B cell (primary cell): ENCODE measurements around the gene NUP93. TPM values are rescaled to one million over a fixed set of nuclear protein-coding genes. Genes with fewer than 3 reads are reported as not detected.

Source experiments
- ATAC-seq: fragments of 200-7000 bp; cut with Tn5 transposase; one replicate; pipeline ENCODE4 v1.10.0; 2021; ENCODE audit warnings: low read depth, mild to moderate bottlenecking, moderate number of reproducible peaks, moderate library complexity
- CTCF ChIA-PET: fragments of 350-600 bp; sonication (Branson Sonifier 250); formaldehyde crosslinking; loops from one replicate; lab custom pipeline; 2021; ENCODE audit warnings: antibody characterized with exemption, inconsistent platforms; lab: Charles Lee
- POLR2A ChIA-PET: fragments of 350-600 bp; sonication (Branson Sonifier 250); formaldehyde crosslinking; loops from one replicate; lab custom pipeline; 2021; ENCODE audit warnings: antibody characterized with exemption; lab: Charles Lee
- DNase-seq: peaks from one replicate; pipeline ENCODE4 v3.0.0; 2013
- H2AFZ ChIP-seq: 2 replicates; pipeline ENCODE4 v1.6.1; 2012; ENCODE audit warnings: mild to moderate bottlenecking, low read depth, low read length; ENCODE audit not compliant: insufficient read depth, poor library complexity, severe bottlenecking
- H3K27ac ChIP-seq, 2 donors: 1 replicate in 1 of 2; 2 replicates in 1 of 2; pipeline ENCODE4 v1.5.1; 2012 to 2013; ENCODE audit warnings: low read length in 2 of 2, mild to moderate bottlenecking in 2 of 2, moderate library complexity in 1 of 2
- H3K27me3 ChIP-seq, 4 experiments: fragments of 200-600 bp in 1 of 4; sonication (generic) in 1 of 4; replicated peaks in 1 of 4; 1 replicate in 2 of 4; 2 replicates in 2 of 4; pipeline versions ENCODE4 v1.6.1 to v1.7.0; 2013 to 2016; ENCODE audit warnings: low read length in 3 of 4, mild to moderate bottlenecking in 2 of 4, mixed read lengths in 1 of 4, moderate library complexity in 1 of 4; ENCODE audit not compliant: insufficient read depth in 4 of 4, control insufficient read depth in 3 of 4; ENCODE audit errors: control extremely low read depth in 1 of 4
- H3K36me3 ChIP-seq, 2 experiments: replicated peaks in 1 of 2; 1 replicate in 1 of 2; 2 replicates in 1 of 2; pipeline versions ENCODE4 v1.6.1 to v1.7.1; 2013; ENCODE audit warnings: low read length in 1 of 2; ENCODE audit not compliant: insufficient read depth in 2 of 2, control insufficient read depth in 1 of 2; ENCODE audit errors: control extremely low read depth in 1 of 2, extremely low read depth in 1 of 2
- H3K4me1 ChIP-seq, 2 donors: fragments of 200-600 bp in 1 of 2; sonication (generic) in 1 of 2; 1 replicate in 1 of 2; 2 replicates in 1 of 2; pipeline versions ENCODE4 v1.5.1 to v1.6.1; 2013 to 2017; ENCODE audit warnings: low read length in 2 of 2; ENCODE audit not compliant: control insufficient read depth in 2 of 2, insufficient read depth in 2 of 2
- H3K4me2 ChIP-seq: replicated peaks from 2 replicates; pipeline ENCODE3; 2012; ENCODE audit warnings: mild to moderate bottlenecking, low read depth, low read length; ENCODE audit not compliant: poor library complexity, severe bottlenecking
- H3K4me3 ChIP-seq, 5 experiments: fragments of 200-600 bp in 1 of 5; sonication (generic) in 1 of 5; 1 replicate in 3 of 5; 2 replicates in 2 of 5; pipeline versions ENCODE4 v1.5.1 to v1.7.0; 2011 to 2016; ENCODE audit warnings: low read length in 4 of 5, mild to moderate bottlenecking in 4 of 5, low read depth in 2 of 5, control low read depth in 1 of 5, moderate library complexity in 1 of 5; ENCODE audit not compliant: insufficient read depth in 1 of 5; ENCODE audit errors: control extremely low read depth in 1 of 5, extremely low read depth in 1 of 5
- H3K79me2 ChIP-seq: fragments of 200-600 bp; sonication (generic); one replicate; pipeline ENCODE4 v1.6.0; 2016; ENCODE audit warnings: low read length; ENCODE audit not compliant: control insufficient read depth, insufficient read depth
- H3K9ac ChIP-seq: fragments of 200-600 bp; sonication (generic); 2 replicates; pipeline ENCODE4 v1.6.1; 2017; ENCODE audit warnings: mild to moderate bottlenecking, low read length, moderate library complexity
- H3K9me3 ChIP-seq, 3 donors: one replicate each; pipeline versions ENCODE4 v1.6.1 to v1.7.1; 2013; ENCODE audit warnings: low read length in 2 of 3; ENCODE audit not compliant: control insufficient read depth in 2 of 3, insufficient read depth in 1 of 3; ENCODE audit errors: control extremely low read depth in 1 of 3
- H4K20me1 ChIP-seq: 2 replicates; pipeline ENCODE4 v1.6.0; 2012; ENCODE audit warnings: mild to moderate bottlenecking, low read length; ENCODE audit not compliant: insufficient read depth, control insufficient read depth, poor library complexity, severe bottlenecking
- H3K27ac Mint-ChIP-seq: one replicate; pipeline ENCODE4 v1.8.0; 2021; ENCODE audit warnings: mixed read lengths
- H3K27me3 Mint-ChIP-seq: one replicate; pipeline ENCODE4 v1.8.0; 2021; ENCODE audit warnings: mixed read lengths
- H3K4me1 Mint-ChIP-seq: one replicate; pipeline ENCODE4 v1.8.0; 2021; ENCODE audit warnings: mixed read lengths
- H3K4me3 Mint-ChIP-seq: one replicate; pipeline ENCODE4 v1.8.0; 2021; ENCODE audit warnings: mixed read lengths
- H3K9me3 Mint-ChIP-seq: one replicate; pipeline ENCODE4 v1.8.0; 2022; ENCODE audit warnings: mixed read lengths; ENCODE audit not compliant: insufficient read depth
- CTCF ChIP-seq: fragments of 200-600 bp; IDR thresholded peaks from one replicate; pipeline ENCODE4 v1.8.0; 2022; ENCODE audit warnings: antibody characterized with exemption, mild to moderate bottlenecking
- EZH2 ChIP-seq: IDR thresholded peaks from 2 replicates; pipeline ENCODE4 v1.6.1; 2012; ENCODE audit warnings: borderline replicate concordance, low read depth, mild to moderate bottlenecking, moderate library complexity, low read length; ENCODE audit not compliant: insufficient read depth, poor library complexity, severe bottlenecking
- WGBS: methylation state at CpG from one replicate; pipeline ENCODE4 v1.1.5; 2013; ENCODE audit warnings: missing lambda C conversion rate; ENCODE audit not compliant: insufficient coverage; 5-methylcytosine and 5-hydroxymethylcytosine counted together
- intact Hi-C: fragments of 100-400 bp; cut with micrococcal nuclease; formaldehyde crosslinking; loops from one replicate; pipeline ENCODE4 v1.10.0; 2022
- polyA plus RNA-seq: library from polyadenylated mRNA; depleted of rRNA; stranded (reverse); fragments of >200 nt; gene quantifications from 2 replicates; pipeline ENCODE4 v1.2.3, GENCODE V29; 2012
- total RNA-seq, 2 donors: library from RNA; stranded (reverse); fragments of 120-200 nt in 1 of 2; gene quantifications; 1 replicate in 1 of 2; 2 replicates in 1 of 2; pipeline versions ENCODE4 v1.2.3 to v1.2.4, GENCODE V29; 2013 to 2022

Gene NUP93
- total and polyA plus RNA-seq, 2 donors (not counting 1 experiment from before 2014, with no cell fraction given): 23.6 to 64.6 TPM

DNA sequence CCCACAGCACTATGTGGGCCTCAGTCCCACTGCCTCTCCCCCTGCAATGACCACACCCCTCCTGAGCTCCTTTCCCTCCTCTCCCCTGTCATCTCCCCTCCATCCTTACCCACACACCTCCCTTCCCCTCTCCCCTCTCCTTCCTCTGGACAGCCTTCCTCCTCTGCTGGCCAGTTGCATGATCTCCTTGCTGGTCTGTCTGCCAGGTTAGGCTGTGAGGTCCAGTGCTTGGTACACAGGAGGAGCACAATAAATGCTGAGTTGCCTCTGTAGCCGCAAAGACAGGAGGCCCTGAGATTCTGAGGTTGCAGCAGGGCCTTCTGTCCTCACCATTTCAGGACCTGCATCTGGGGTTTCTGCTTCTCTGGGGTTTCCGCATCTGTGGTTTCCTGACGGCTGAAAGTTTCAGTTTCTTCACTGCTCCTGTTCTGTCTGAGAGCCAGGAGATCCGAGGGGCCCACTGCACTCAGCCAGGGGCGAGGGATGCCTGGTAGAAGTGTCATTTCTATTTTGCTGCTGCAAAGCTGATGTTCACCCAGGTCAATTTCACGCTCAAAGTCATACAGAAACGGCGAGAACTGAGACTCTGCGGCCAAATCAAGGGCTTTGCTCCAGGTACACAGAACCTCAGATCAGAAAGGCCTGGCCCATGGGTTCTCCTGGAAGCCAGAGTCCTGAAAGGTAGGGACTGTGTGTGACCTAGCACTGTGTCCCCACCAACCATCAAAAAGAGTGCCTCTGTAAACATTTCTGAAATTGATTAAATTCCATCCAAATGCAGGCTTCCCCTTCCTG is 130.5 kb downstream of the NUP93 start:
- ChIA-PET CTCF (interaction anchor here (1.3 to 1.8 kb wide), 5 partner anchors 9 to 224 kb away, joined by 3 to 6 read pairs (median 5); no protein-coding TSS in a partner anchor), POLR2A (interaction anchor here (0.5 to 1.8 kb wide), 4 partner anchors 73 to 87 kb away, joined by 3 to 7 read pairs (median 5); no protein-coding TSS in a partner anchor)
- no peaks in the 10 kb centered on the region for H3K36me3 ChIP-seq
- H4K20me1 ChIP-seq: no peaks in the 10 kb centered on the region
- ATAC-seq: peak; percentile 75
- H3K9ac ChIP-seq: peak overlapping the region; percentile 49
- no peaks in the 10 kb centered on the region for H3K9me3 Mint-ChIP-seq
- H3K79me2 ChIP-seq: no peaks in the 10 kb centered on the region
- H3K27ac ChIP-seq: peak overlapping the region; percentile 48 to 65
- no peaks in the 10 kb centered on the region for H3K27me3 Mint-ChIP-seq
- peaks cover 15 to 58% of the 10 kb centered on the region in 2 donors for H3K4me1 ChIP-seq
- DNase-seq: peak; percentile 76
- intact Hi-C loops: no loop called here
- peaks cover 36% of the 10 kb centered on the region for H3K4me1 Mint-ChIP-seq
- peak overlapping the region; percentile 92 for H3K27ac Mint-ChIP-seq
- WGBS: 0% methylated on average over 9 of the region's 9 CpGs
- H3K4me2 ChIP-seq: peak overlapping the region; percentile 67
- H3K4me3 Mint-ChIP-seq: peak overlapping the region; percentile 63
- peak overlapping the region; percentile 81 for H2AFZ ChIP-seq
- TF ChIP-seq EZH2: no peak
- no peak for TF ChIP-seq CTCF
- peak overlapping the region in 2 of 5 experiments; percentile 6 to 22 for H3K4me3 ChIP-seq
- H3K9me3 ChIP-seq: no peaks in the 10 kb centered on the region
- H3K27me3 ChIP-seq: no peaks in the 10 kb centered on the region
